GM19463 (cell line): Measurements from ENCODE around the gene CIAPIN1.

Experiments
- ATAC-seq: cut with Tn5 transposase; IDR thresholded peaks from one replicate; pipeline ENCODE4 v1.9.1; 2021; ENCODE audit warnings: mild to moderate bottlenecking, moderate library complexity; ENCODE audit not compliant: unreplicated experiment

Gene CIAPIN1

GRCh38 chr16:57476546-57477410 is 29.6 kb upstream of the CIAPIN1 start:
- ATAC-seq = no peak

DNA sequence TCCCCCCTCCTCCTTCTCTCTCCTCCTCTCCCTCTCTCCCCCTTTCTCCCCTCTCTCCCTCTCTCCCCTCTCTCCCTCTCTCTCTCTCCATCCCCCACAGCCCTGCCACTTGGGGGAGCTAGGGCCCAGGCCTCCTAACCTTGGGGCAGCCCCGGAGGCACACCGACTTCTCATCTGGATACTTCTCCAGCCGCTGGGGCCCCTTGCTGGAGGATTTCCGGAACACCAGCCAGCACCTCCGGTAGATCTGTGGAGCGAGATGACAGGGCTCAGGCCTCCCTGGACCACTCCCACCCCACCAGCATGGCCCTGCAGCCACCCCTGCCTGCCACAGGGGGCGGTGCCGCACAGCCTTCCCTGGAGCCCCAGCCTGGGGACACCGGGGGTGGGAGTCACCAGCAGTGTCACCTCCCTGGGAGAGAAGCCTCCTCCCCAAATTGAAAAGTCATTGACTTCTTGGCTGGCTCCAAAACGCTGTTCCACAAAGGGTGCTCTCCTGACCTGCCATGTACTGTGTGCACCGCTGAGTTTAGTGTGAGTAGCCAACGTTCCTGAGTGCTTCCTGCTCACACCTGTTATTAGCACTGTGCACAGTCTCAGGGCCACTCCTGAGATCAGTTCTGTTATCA is 28.6 kb upstream of the CIAPIN1 start:
- ATAC-seq = peak; percentile 98

DNA sequence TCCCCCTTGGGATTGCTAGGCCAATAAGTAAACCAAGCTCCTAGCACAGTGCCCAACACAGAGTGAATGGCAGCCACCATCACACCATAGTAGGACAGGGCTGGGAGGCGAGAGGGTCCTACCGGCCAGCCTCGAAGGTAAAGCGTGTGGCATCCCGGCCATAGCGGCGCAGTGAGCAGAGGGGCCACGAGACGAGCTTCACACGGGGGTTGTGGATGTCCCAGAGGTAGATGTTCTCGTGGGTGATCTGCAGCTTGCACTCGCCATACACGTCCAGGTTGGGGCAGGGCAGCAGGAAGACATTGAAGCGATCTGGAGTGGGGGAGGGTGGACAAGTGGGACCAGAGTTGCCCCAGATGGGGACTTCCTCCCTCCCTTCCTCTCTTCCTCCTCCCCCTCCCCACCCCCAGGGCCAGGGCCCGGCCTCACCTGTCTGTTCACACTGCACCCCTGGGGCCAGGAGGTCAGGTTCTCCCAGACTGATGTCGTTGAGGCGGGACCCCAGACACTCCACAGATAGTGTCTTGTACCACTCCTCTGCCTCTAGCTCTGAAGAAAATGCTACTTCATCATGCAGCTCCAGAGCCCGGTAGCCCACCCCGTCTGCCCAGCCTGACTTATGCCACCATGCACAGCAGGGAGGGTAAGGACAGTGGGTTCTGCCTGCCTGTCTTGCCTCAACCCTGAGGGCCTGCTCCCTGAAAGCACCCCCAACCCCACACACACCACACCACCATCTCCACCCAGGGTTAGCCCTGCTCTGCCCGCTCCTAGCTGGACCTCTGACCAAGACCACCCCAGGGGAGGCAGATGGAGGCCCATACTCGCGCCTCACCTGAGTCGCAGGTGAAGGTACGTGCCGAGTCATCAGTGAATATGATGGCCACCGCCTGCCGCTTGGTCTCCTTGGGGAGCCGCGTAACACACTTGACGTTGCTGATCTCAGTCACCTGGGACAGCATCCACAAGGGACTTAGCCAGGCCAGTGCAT is 27.8 kb upstream of the CIAPIN1 start:
- no peak for ATAC-seq

- no peak for ATAC-seq
These were observed 26.7 kb upstream of the CIAPIN1 start for GRCh38 chr16:57473906-57474305.

DNA sequence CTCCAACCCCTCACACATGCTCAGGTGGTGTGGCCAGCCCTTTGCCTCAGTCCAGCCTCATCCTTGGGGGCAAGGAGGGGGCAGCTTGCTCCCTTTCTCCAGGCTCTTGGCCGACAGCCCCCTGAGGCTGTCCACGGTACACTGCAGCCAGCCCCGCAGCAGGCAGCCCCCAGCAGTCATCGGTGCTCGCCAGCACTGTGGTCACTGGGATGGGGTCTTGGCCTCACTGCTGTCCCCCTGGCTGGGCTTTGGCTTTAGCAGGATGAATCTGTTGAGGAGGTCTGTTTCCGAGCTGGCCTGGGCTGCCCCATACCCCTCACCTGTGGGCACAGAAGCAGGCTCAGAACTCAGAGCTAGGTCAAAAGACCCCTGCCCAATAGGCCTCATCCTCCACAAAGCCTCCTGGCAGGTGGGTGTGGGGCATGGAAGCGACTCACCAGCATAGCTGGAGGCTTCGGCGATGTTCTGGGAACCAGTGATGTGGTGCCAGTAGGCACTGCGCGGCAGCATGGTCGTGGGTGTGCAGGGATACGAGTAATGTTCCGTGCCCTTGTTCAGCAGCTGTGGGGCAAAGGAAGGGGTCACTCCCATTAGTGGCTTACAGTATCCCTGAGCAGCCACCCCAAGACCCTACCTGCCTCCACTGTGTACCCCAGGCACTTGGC is 26.1 kb upstream of the CIAPIN1 start:
- no peak for ATAC-seq

GRCh38 chr16:57472665-57473060 is 25.5 kb upstream of the CIAPIN1 start:
- no peak for ATAC-seq

DNA sequence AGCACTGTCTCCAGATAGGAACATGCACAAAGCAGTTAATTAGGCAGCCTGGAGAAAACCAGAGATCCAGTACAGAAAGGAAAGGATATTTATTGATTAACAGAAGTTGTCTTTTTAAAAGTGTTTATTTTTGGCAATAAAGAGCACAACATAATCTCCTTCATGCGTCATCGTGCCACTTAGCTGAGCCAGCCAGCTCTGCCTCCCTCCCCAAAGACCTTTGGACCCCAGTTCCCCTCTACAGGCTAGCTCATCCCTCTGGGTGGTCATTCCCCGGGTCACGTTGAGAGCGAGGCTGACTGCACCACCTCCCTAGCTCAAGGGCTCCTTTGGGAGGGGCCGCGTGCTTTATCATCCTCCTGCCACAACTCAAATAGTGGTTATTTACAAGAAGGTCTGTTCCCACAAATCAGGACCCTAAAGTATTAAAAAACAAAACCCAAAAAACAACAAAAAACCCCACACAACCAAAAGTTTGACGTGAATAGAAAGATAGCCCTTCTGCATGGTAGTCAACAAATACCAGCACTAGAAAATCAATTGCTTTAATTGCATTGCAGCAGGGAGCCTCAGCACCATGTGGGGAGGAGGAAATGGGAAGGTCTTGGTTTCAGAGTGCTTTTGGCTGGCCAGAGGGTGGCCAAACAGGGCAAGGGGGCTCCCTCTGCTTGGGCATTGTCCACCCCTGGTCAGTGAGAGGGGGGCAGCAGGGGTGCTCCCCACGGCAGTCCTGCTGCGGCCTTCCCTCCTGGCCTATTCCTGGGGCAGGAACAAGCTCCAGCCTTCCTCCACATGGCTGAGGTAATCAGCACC is 24.9 kb upstream of the CIAPIN1 start:
- no peak for ATAC-seq

GRCh38 chr16:57471209-57471608 is 24.0 kb upstream of the CIAPIN1 start:
- no peak for ATAC-seq

- ATAC-seq = no peak
These were observed 23.5 kb upstream of the CIAPIN1 start for GRCh38 chr16:57470711-57471110.

DNA sequence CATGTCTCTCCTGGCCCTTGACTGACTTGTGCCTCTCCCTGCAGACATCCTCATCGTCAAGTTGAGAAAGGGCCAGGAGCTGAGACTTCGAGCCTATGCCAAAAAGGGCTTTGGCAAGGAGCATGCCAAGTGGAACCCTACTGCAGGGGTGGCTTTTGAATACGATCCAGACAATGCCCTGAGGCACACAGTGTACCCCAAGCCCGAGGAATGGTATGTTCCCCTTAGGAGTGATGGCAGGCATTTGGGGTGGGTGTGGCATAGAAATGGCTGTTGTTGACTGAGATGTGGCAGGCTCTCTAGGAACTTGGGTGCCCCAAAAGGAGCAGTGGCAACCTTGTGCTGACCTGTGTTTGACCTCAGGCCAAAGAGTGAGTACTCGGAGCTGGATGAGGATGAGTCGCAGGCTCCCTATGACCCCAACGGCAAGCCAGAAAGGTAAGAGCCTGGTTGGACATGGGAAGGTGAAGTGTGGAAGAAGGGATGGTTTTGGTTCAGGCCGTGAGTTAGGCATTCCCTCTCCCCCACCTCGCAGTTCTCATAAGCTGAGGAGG is 22.8 kb upstream of the CIAPIN1 start:
- no peak for ATAC-seq

- no peak for ATAC-seq
These were observed 21.9 kb upstream of the CIAPIN1 start for GRCh38 chr16:57469046-57469445.

DNA sequence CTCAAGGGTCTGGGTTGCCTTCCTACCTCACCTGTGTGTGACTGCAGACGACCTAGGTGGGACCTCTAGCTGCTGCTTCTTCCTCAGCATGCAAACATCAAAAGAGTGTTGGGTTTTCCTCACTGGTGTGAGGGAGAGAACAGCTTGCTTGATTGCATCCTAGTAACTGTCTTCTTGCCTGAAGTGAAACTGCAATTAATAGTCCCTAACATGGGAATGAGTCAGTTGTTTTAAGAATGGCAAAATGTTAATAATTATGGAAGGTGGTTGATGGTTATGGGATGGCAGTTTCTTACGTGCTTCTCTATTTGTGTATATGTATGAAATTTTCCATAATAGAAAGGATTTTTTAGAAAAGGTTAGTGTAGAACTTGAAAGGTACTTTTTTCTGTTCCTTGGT is 21.2 kb upstream of the CIAPIN1 start:
- ATAC-seq = no peak

DNA sequence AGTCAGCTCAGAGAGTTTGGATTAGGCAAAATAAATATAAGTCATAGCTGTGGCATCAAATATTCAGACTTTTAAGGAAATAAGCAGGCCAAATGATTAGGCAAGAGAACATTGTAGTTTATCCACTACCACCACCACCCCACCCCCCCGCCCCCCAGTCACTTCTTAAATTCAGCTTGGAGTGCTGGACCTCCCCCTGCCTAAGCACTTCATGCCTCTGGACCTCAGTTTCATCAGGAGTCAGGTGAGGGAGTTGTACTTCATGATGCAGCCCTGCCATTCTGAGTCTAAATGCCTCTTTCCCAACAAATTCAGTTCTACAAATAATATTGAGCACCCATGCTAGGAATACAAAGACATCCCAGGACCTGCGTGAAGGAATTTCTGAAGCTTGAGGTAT is 17.3 kb upstream of the CIAPIN1 start:
- ATAC-seq = no peak

DNA sequence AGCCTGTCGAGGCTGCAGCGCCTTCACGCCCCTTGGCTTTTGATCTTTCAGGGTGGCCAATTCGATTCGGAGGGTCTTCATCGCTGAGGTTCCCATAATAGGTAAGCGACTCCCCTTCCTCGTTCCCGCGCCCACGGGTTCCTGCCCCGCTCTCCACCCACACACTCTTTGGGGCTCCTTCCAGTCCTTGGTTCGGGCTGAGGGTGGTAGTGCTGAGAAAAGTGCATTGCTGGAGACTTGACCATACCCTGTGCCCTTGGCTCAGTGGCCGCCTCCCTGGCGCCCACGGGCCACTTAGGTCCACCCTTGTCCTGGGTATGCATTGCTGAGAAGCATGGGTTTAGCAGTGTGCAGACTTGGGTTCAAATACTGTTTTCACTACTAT is 15.8 kb upstream of the CIAPIN1 start:
- no peak for ATAC-seq

- peak; percentile 95 for ATAC-seq
These were observed 15.2 kb upstream of the CIAPIN1 start, which contains the start of gene POLR2C for GRCh38 chr16:57462209-57462977. POLR2C (plus strand) TSS chr16:57462679; CDS start chr16:57462725, 46 bp downstream.

- no peak for ATAC-seq
These were observed 4.8 kb upstream of the CIAPIN1 start for GRCh38 chr16:57452021-57452420.

- ATAC-seq = peak; percentile 17
These were observed 527 bp downstream of the CIAPIN1 start for GRCh38 chr16:57446531-57447185.

DNA sequence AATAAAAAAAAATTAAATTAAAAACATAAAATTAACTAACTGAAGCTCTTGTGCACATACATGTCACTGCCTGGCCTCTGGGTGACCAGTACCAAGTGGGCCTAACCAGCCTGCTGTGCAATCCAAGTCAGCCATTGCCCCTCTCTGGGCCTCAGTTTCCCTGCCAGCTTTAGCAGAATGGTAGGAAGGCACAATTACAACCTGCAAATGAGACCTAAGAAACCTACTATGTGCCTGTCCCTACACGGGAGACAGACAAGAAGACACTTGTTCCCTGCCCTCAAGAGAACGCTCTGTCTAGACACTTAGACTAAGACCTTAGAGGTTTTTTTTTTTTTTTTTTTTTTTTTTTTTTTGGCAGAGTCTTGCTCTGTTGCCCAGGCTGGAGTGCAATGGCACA is 1.7 kb downstream of the CIAPIN1 start:
- ATAC-seq = no peak
